Measurements from ENCODE around the gene ATG7.
"Not testable (repeated sequence)": the region's sequence is repeated elsewhere in the genome, so short reads cannot be mapped to it uniquely, and the experiment has no call there.

GRCh38 chr3:11511606-11512005, 239.4 kb downstream of the ATG7 start:
- not testable (repeated sequence) for TF ChIP-seq CTCF (IDR thresholded peaks at IDR 0.05; ENCODE audit: borderline replicate concordance, extremely low read depth, low read length, poor library complexity, severe bottlenecking); EZH2 (IDR thresholded peaks at IDR 0.05; ENCODE audit: borderline replicate concordance, low read depth, low read length, severe bottlenecking)
